Measurements from ENCODE around the gene P2RX7. TPM values are rescaled to one million over a fixed set of nuclear protein-coding genes. Genes with fewer than 3 reads are reported as not detected.

P2RX7 gene
- total and polyA plus RNA-seq, 5 donors, result 1.1 to 4.0 (median 2.2) TPM

GRCh38 chr12:121090586-121091514, 41.8 kb upstream of the P2RX7 start:
- intact Hi-C loops (cut with DNase I), result loop anchor here in 1 of 4 donors (10.0 kb wide), 1 partner anchor 506 kb away; the partner anchor contains the start of gene POP5
- 64% methylated on average over 11 of the region's 11 CpGs for WGBS
- H3K9me3 ChIP-seq (ENCODE audit: control insufficient read depth, low read length), result no peaks in the 10 kb centered on the region

GRCh38 chr12:121092034-121092433, 40.6 kb upstream of the P2RX7 start:
- intact Hi-C loops (cut with DNase I), result loop anchor here in 1 of 4 donors (10.0 kb wide), 1 partner anchor 507 kb away; the partner anchor contains the start of gene POP5
- Histone ChIP-seq H3K27me3 (ENCODE audit: control insufficient read depth, insufficient read depth) (no peaks in the 10 kb centered on the region), H3K4me3 (ENCODE audit: low read length) (no peak overlapping the region), H3K27ac (ENCODE audit: low read length) (no peak overlapping the region), H3K9me3 (ENCODE audit: control insufficient read depth, low read length) (no peaks in the 10 kb centered on the region), H3K4me1 (ENCODE audit: control insufficient read depth, insufficient read depth, low read length) (peaks cover 6% of the 10 kb centered on the region)
- DNase-seq, result no peak
- 92% methylated on average over 2 of the region's 2 CpGs for WGBS
- no peak for ATAC-seq

More at GRCh38 chr12:121090586-121091514, 41.8 kb upstream of the P2RX7 start:
- H3K4me1 ChIP-seq (ENCODE audit: control insufficient read depth, insufficient read depth, low read length), result peaks cover 6% of the 10 kb centered on the region
- no peaks in the 10 kb centered on the region for H3K27me3 ChIP-seq (ENCODE audit: control insufficient read depth, insufficient read depth)
- ATAC-seq (no peak), DNase-seq (no peak)
- no peak overlapping the region for H3K4me3 ChIP-seq (ENCODE audit: low read length)
- H3K27ac ChIP-seq (ENCODE audit: low read length), result no peak overlapping the region

- no peak overlapping the region for H3K4me3 ChIP-seq (ENCODE audit: low read length)
- H3K27me3 ChIP-seq (ENCODE audit: control insufficient read depth, insufficient read depth), result no peaks in the 10 kb centered on the region
- no peak for ATAC-seq
- intact Hi-C loops (cut with DNase I), result loop anchor here in 1 of 4 donors (10.0 kb wide), 1 partner anchor 509 kb away; the partner anchor contains the start of gene POP5
- H3K9me3 ChIP-seq (ENCODE audit: control insufficient read depth, low read length), result no peaks in the 10 kb centered on the region
- H3K27ac ChIP-seq (ENCODE audit: low read length), result no peak overlapping the region
- WGBS, result 97% methylated on average over 31 of the region's 31 CpGs
- peak in 1 of 3 donors; percentile 60 for DNase-seq
- H3K4me1 ChIP-seq (ENCODE audit: control insufficient read depth, insufficient read depth, low read length), result peaks cover 6% of the 10 kb centered on the region
Observed at GRCh38 chr12:121093487-121093891, 39.2 kb upstream of the P2RX7 start.

- intact Hi-C loops (cut with DNase I), result loop anchor here in 2 of 4 donors (5.0 to 10.0 kb wide), 2 partner anchors 33 to 511 kb away; partner anchors contain the start of gene POP5 (in 1 of the 2)
- Histone ChIP-seq H3K27ac (ENCODE audit: low read length) (no peak overlapping the region), H3K4me3 (ENCODE audit: low read length) (peak overlapping the region; percentile 19), H3K4me1 (ENCODE audit: control insufficient read depth, insufficient read depth, low read length) (peaks cover 6% of the 10 kb centered on the region), H3K9me3 (ENCODE audit: control insufficient read depth, low read length) (no peaks in the 10 kb centered on the region), H3K27me3 (ENCODE audit: control insufficient read depth, insufficient read depth) (no peaks in the 10 kb centered on the region)
- WGBS, result 6% methylated on average over 33 of the region's 33 CpGs
- ATAC-seq (peak; percentile 90 to 95), DNase-seq (peak; percentile 71 to 88 (median 85))
Observed at GRCh38 chr12:121095544-121096198, 37.0 kb upstream of the P2RX7 start.

GRCh38 chr12:121096199-121096798, 36.4 kb upstream of the P2RX7 start:
- WGBS, result 32% methylated on average over 11 of the region's 11 CpGs
- Histone ChIP-seq H3K4me3 (ENCODE audit: low read length) (no peak overlapping the region), H3K4me1 (ENCODE audit: control insufficient read depth, insufficient read depth, low read length) (peaks cover 6% of the 10 kb centered on the region), H3K27ac (ENCODE audit: low read length) (no peak overlapping the region), H3K9me3 (ENCODE audit: control insufficient read depth, low read length) (no peaks in the 10 kb centered on the region), H3K27me3 (ENCODE audit: control insufficient read depth, insufficient read depth) (no peaks in the 10 kb centered on the region)
- intact Hi-C loops (cut with DNase I), result loop anchor here in 2 of 4 donors (5.0 to 10.0 kb wide), 2 partner anchors 34 to 511 kb away; partner anchors contain the start of gene POP5 (in 1 of the 2)
- no peak for DNase-seq
- ATAC-seq, result no peak

- ATAC-seq (no peak), DNase-seq (no peak)
- H3K9me3 ChIP-seq (ENCODE audit: control insufficient read depth, low read length), result no peaks in the 10 kb centered on the region
- H3K4me3 ChIP-seq (ENCODE audit: low read length), result no peak overlapping the region
- intact Hi-C loops (cut with DNase I), result loop anchor here in 2 of 4 donors (5.0 to 10.0 kb wide), 2 partner anchors 37 to 515 kb away; partner anchors contain the start of gene POP5 (in 1 of the 2)
- H3K27me3 ChIP-seq (ENCODE audit: control insufficient read depth, insufficient read depth), result no peaks in the 10 kb centered on the region
- H3K4me1 ChIP-seq (ENCODE audit: control insufficient read depth, insufficient read depth, low read length), result peaks cover 6% of the 10 kb centered on the region
- no peak overlapping the region for H3K27ac ChIP-seq (ENCODE audit: low read length)
Observed at GRCh38 chr12:121099779-121100178, 32.9 kb upstream of the P2RX7 start.

GRCh38 chr12:121102307-121102706, 30.4 kb upstream of the P2RX7 start:
- DNase-seq (no peak), ATAC-seq (no peak)
- Histone ChIP-seq H3K9me3 (ENCODE audit: control insufficient read depth, low read length) (no peaks in the 10 kb centered on the region), H3K27ac (ENCODE audit: low read length) (no peak overlapping the region), H3K4me3 (ENCODE audit: low read length) (no peak overlapping the region), H3K4me1 (ENCODE audit: control insufficient read depth, insufficient read depth, low read length) (no peaks in the 10 kb centered on the region), H3K27me3 (ENCODE audit: control insufficient read depth, insufficient read depth) (no peaks in the 10 kb centered on the region)
- intact Hi-C loops (cut with DNase I), result no loop called here
- WGBS, result 26% methylated on average over 1 of the region's 1 CpG

GRCh38 chr12:121107681-121108080, 25.0 kb upstream of the P2RX7 start:
- 65% methylated on average over 3 of the region's 3 CpGs for WGBS
- H3K9me3 ChIP-seq (ENCODE audit: control insufficient read depth, low read length), result no peaks in the 10 kb centered on the region
- no peaks in the 10 kb centered on the region for H3K27me3 ChIP-seq (ENCODE audit: control insufficient read depth, insufficient read depth)
- ATAC-seq (no peak), DNase-seq (no peak)
- no peak overlapping the region for H3K4me3 ChIP-seq (ENCODE audit: low read length)
- intact Hi-C loops (cut with DNase I), result no loop called here
- no peaks in the 10 kb centered on the region for H3K4me1 ChIP-seq (ENCODE audit: control insufficient read depth, insufficient read depth, low read length)
- no peak overlapping the region for H3K27ac ChIP-seq (ENCODE audit: low read length)

GRCh38 chr12:121108492-121108891, 24.2 kb upstream of the P2RX7 start:
- no peak overlapping the region for H3K27ac ChIP-seq (ENCODE audit: low read length)
- ATAC-seq (no peak), DNase-seq (no peak)
- H3K9me3 ChIP-seq (ENCODE audit: control insufficient read depth, low read length), result no peaks in the 10 kb centered on the region
- no peaks in the 10 kb centered on the region for H3K4me1 ChIP-seq (ENCODE audit: control insufficient read depth, insufficient read depth, low read length)
- no peak overlapping the region for H3K4me3 ChIP-seq (ENCODE audit: low read length)
- 70% methylated on average over 5 of the region's 5 CpGs for WGBS
- H3K27me3 ChIP-seq (ENCODE audit: control insufficient read depth, insufficient read depth), result no peaks in the 10 kb centered on the region
- intact Hi-C loops (cut with DNase I), result no loop called here

- no peak overlapping the region for H3K4me3 ChIP-seq (ENCODE audit: low read length)
- ATAC-seq, result peak; percentile 78
- H3K4me1 ChIP-seq (ENCODE audit: control insufficient read depth, insufficient read depth, low read length), result no peaks in the 10 kb centered on the region
- H3K27ac ChIP-seq (ENCODE audit: low read length), result no peak overlapping the region
- no peaks in the 10 kb centered on the region for H3K9me3 ChIP-seq (ENCODE audit: control insufficient read depth, low read length)
- no peaks in the 10 kb centered on the region for H3K27me3 ChIP-seq (ENCODE audit: control insufficient read depth, insufficient read depth)
- 56% methylated on average over 8 of the region's 8 CpGs for WGBS
- DNase-seq, result peak; percentile 45 to 83 (median 69)
- intact Hi-C loops (cut with DNase I), result no loop called here
Observed at GRCh38 chr12:121110211-121110940, 22.3 kb upstream of the P2RX7 start.
